Neural cell (in vitro differentiated cells): ENCODE measurements around the gene IGF2BP3. TPM values are rescaled to one million over a fixed set of nuclear protein-coding genes. Genes with fewer than 3 reads are reported as not detected.

Source experiments
- H2AFZ ChIP-seq: fragments of 200-600, 300-800 bp; sonication (generic), shearing (Covaris generic); 2 replicates; pipeline ENCODE4 v1.6.0; 2014; ENCODE audit warnings: low read depth, mild to moderate bottlenecking, antibody characterized with exemption, low read length, moderate library complexity
- H3F3A ChIP-seq: fragments of 200-600 bp; shearing (Covaris generic); 2 replicates; pipeline ENCODE4 v1.6.1; 2016; ENCODE audit warnings: mild to moderate bottlenecking, moderate library complexity, mixed read lengths, antibody characterized with exemption, low read length; ENCODE audit not compliant: insufficient read depth, poor library complexity, severe bottlenecking
- H3K27ac ChIP-seq: fragments of 200-600, 300-800 bp; sonication (generic), shearing (Covaris generic); 2 replicates; pipeline ENCODE4 v1.5.1; 2014; ENCODE audit warnings: mild to moderate bottlenecking, low read length, moderate library complexity
- H3K27me3 ChIP-seq: fragments of 300-800, 200-600 bp; sonication (generic), shearing (Covaris generic); 2 replicates; pipeline ENCODE4 v1.6.0; 2014; ENCODE audit warnings: mild to moderate bottlenecking, low read depth, low read length, moderate library complexity; ENCODE audit not compliant: insufficient read depth
- H3K36me3 ChIP-seq: fragments of 300-800, 200-600 bp; sonication (generic), shearing (Covaris generic); 2 replicates; pipeline ENCODE4 v1.5.1; 2014; ENCODE audit warnings: mild to moderate bottlenecking, antibody characterized with exemption, low read length, moderate library complexity; ENCODE audit not compliant: insufficient read depth
- H3K4me2 ChIP-seq: fragments of 300-800, 200-600 bp; sonication (generic), shearing (Covaris generic); 2 replicates; pipeline ENCODE4 v1.6.0; 2014; ENCODE audit warnings: mild to moderate bottlenecking, low read length
- H3K4me3 ChIP-seq: fragments of 300-800, 200-600 bp; sonication (generic), shearing (Covaris generic); 2 replicates; pipeline ENCODE4 v1.5.1; 2014; ENCODE audit warnings: mild to moderate bottlenecking, low read length, moderate library complexity
- H3K79me2 ChIP-seq: fragments of 200-600 bp; shearing (Covaris generic); replicated peaks from 2 replicates; pipeline ENCODE4 v1.6.0; 2014; ENCODE audit warnings: mild to moderate bottlenecking, low read length, moderate library complexity; ENCODE audit not compliant: insufficient read depth
- H3K9ac ChIP-seq: fragments of 300-800, 200-600 bp; sonication (generic), shearing (Covaris generic); 2 replicates; pipeline ENCODE4 v1.6.1; 2016; ENCODE audit warnings: mild to moderate bottlenecking, low read length, mixed read lengths
- H3K9me2 ChIP-seq: fragments of 200-600 bp; shearing (Covaris generic); 2 replicates; pipeline ENCODE4 v1.6.1; 2016; ENCODE audit warnings: mild to moderate bottlenecking, low read length, mixed read lengths; ENCODE audit not compliant: insufficient read depth
- H3K9me3 ChIP-seq: fragments of 200-600, 300-800 bp; sonication (generic), shearing (Covaris generic); 2 replicates; pipeline ENCODE4 v1.6.1; 2016; ENCODE audit warnings: mild to moderate bottlenecking, mixed run types, low read length, moderate library complexity, mixed read lengths
- H4K20me1 ChIP-seq: fragments of 200-600 bp; shearing (Covaris generic); 2 replicates; pipeline ENCODE4 v1.6.1; 2016; ENCODE audit warnings: mild to moderate bottlenecking, mixed run types; ENCODE audit not compliant: insufficient read depth
- CTCF ChIP-seq: fragments of 450-650 bp; IDR thresholded peaks from 2 replicates; pipeline ENCODE4 v1.5.1; 2014; ENCODE audit warnings: antibody characterized with exemption, mild to moderate bottlenecking, moderate library complexity; ENCODE audit not compliant: poor library complexity, severe bottlenecking
- EP300 ChIP-seq: fragments of 450-650 bp; conservative IDR thresholded peaks from 2 replicates; pipeline ENCODE4 v1.6.1; 2014; ENCODE audit warnings: antibody characterized with exemption, mild to moderate bottlenecking, moderate library complexity; ENCODE audit not compliant: poor library complexity, severe bottlenecking
- EZH2 ChIP-seq: fragments of 200-600, 300-800 bp; shearing (Covaris generic), sonication (generic); IDR thresholded peaks from 2 replicates; pipeline ENCODE4 v1.6.1; 2014; ENCODE audit warnings: antibody characterized with exemption, low read length, borderline replicate concordance, mild to moderate bottlenecking; ENCODE audit not compliant: insufficient read depth, poor library complexity, severe bottlenecking
- MXI1 ChIP-seq: fragments of 450-650 bp; conservative IDR thresholded peaks from 2 replicates; pipeline ENCODE4 v1.6.1; 2014; ENCODE audit warnings: antibody characterized with exemption, mild to moderate bottlenecking; ENCODE audit not compliant: poor library complexity, severe bottlenecking
- POLR2AphosphoS5 ChIP-seq: IDR thresholded peaks from 2 replicates; pipeline ENCODE4 v1.6.1; 2012
- RAD21 ChIP-seq: fragments of 450-650 bp; conservative IDR thresholded peaks from 2 replicates; pipeline ENCODE4 v1.6.1; 2014; ENCODE audit warnings: antibody characterized with exemption, mild to moderate bottlenecking, moderate library complexity
- REST ChIP-seq: IDR thresholded peaks from 2 replicates; pipeline ENCODE4 v1.6.1; 2012; ENCODE audit warnings: borderline replicate concordance
- SMC3 ChIP-seq: fragments of 450-650 bp; conservative IDR thresholded peaks from 2 replicates; pipeline ENCODE4 v1.6.1; 2014; ENCODE audit warnings: antibody characterized with exemption, mild to moderate bottlenecking, moderate library complexity; ENCODE audit not compliant: poor library complexity
- TAF1 ChIP-seq: IDR thresholded peaks from 2 replicates; pipeline ENCODE4 v1.6.1; 2012; ENCODE audit warnings: low read depth
- polyA plus RNA-seq: library from polyadenylated mRNA; depleted of rRNA; stranded (reverse); fragments of >200 nt; gene quantifications from 2 replicates; pipeline ENCODE4 v1.2.3, GENCODE V29; 2014

IGF2BP3 gene
- polyA plus RNA-seq, 1 donor from 2014 or later = 29.6 TPM

GRCh38 chr7:23419845-23420244 is 50.4 kb downstream of the IGF2BP3 start:
- Histone ChIP-seq H3K4me2 (no peak overlapping the region), H3F3A (no peaks in the 10 kb centered on the region), H3K9me3 (no peaks in the 10 kb centered on the region), H3K9ac (no peak overlapping the region), H3K4me3 (no peak overlapping the region), H3K36me3 (no peaks in the 10 kb centered on the region), H2AFZ (no peak overlapping the region), H3K27me3 (no peaks in the 10 kb centered on the region), H3K9me2 (no peaks in the 10 kb centered on the region), H4K20me1 (no peaks in the 10 kb centered on the region), H3K27ac (no peak overlapping the region), H3K79me2 (peaks cover 59% of the 10 kb centered on the region)
- TF ChIP-seq RAD21 = no peak
- no peak for TF ChIP-seq POLR2AphosphoS5
- TF ChIP-seq CTCF = no peak
- no peak for TF ChIP-seq EZH2
- TF ChIP-seq TAF1 = no peak
- TF ChIP-seq EP300 = no peak
- no peak for TF ChIP-seq REST
- TF ChIP-seq SMC3 = no peak
- no peak for TF ChIP-seq MXI1

- Histone ChIP-seq H3K9me3 (no peaks in the 10 kb centered on the region), H3K9ac (no peak overlapping the region), H3K9me2 (no peaks in the 10 kb centered on the region), H3K27me3 (no peaks in the 10 kb centered on the region), H2AFZ (no peak overlapping the region), H3K4me2 (no peak overlapping the region), H3K4me3 (no peak overlapping the region), H4K20me1 (no peaks in the 10 kb centered on the region), H3K79me2 (peaks cover 52% of the 10 kb centered on the region), H3F3A (no peaks in the 10 kb centered on the region), H3K27ac (no peak overlapping the region), H3K36me3 (no peaks in the 10 kb centered on the region)
- TF ChIP-seq MXI1 = no peak
- TF ChIP-seq SMC3 = no peak
- TF ChIP-seq TAF1 = no peak
- no peak for TF ChIP-seq POLR2AphosphoS5
- TF ChIP-seq REST = no peak
- TF ChIP-seq CTCF = no peak
- TF ChIP-seq RAD21 = no peak
- no peak for TF ChIP-seq EZH2
- TF ChIP-seq EP300 = no peak
Observed at GRCh38 chr7:23419160-23419559, 51.1 kb downstream of the IGF2BP3 start.
